Neural cell (in vitro differentiated cells): ENCODE results near the gene HOXB1. TPM values are rescaled to one million over a fixed set of nuclear protein-coding genes. Genes with fewer than 3 reads are reported as not detected.

Source experiments
- H2AFZ ChIP-seq: fragments of 200-600, 300-800 bp; sonication (generic), shearing (Covaris generic); 2 replicates; pipeline ENCODE4 v1.6.0; 2014; ENCODE audit warnings: low read depth, mild to moderate bottlenecking, antibody characterized with exemption, low read length, moderate library complexity
- H3F3A ChIP-seq: fragments of 200-600 bp; shearing (Covaris generic); 2 replicates; pipeline ENCODE4 v1.6.1; 2016; ENCODE audit warnings: mild to moderate bottlenecking, moderate library complexity, mixed read lengths, antibody characterized with exemption, low read length; ENCODE audit not compliant: insufficient read depth, poor library complexity, severe bottlenecking
- H3K27ac ChIP-seq: fragments of 200-600, 300-800 bp; sonication (generic), shearing (Covaris generic); 2 replicates; pipeline ENCODE4 v1.5.1; 2014; ENCODE audit warnings: mild to moderate bottlenecking, low read length, moderate library complexity
- H3K27me3 ChIP-seq: fragments of 300-800, 200-600 bp; sonication (generic), shearing (Covaris generic); 2 replicates; pipeline ENCODE4 v1.6.0; 2014; ENCODE audit warnings: mild to moderate bottlenecking, low read depth, low read length, moderate library complexity; ENCODE audit not compliant: insufficient read depth
- H3K36me3 ChIP-seq: fragments of 300-800, 200-600 bp; sonication (generic), shearing (Covaris generic); 2 replicates; pipeline ENCODE4 v1.5.1; 2014; ENCODE audit warnings: mild to moderate bottlenecking, antibody characterized with exemption, low read length, moderate library complexity; ENCODE audit not compliant: insufficient read depth
- H3K4me2 ChIP-seq: fragments of 300-800, 200-600 bp; sonication (generic), shearing (Covaris generic); 2 replicates; pipeline ENCODE4 v1.6.0; 2014; ENCODE audit warnings: mild to moderate bottlenecking, low read length
- H3K4me3 ChIP-seq: fragments of 300-800, 200-600 bp; sonication (generic), shearing (Covaris generic); 2 replicates; pipeline ENCODE4 v1.5.1; 2014; ENCODE audit warnings: mild to moderate bottlenecking, low read length, moderate library complexity
- H3K79me2 ChIP-seq: fragments of 200-600 bp; shearing (Covaris generic); replicated peaks from 2 replicates; pipeline ENCODE4 v1.6.0; 2014; ENCODE audit warnings: mild to moderate bottlenecking, low read length, moderate library complexity; ENCODE audit not compliant: insufficient read depth
- H3K9ac ChIP-seq: fragments of 300-800, 200-600 bp; sonication (generic), shearing (Covaris generic); 2 replicates; pipeline ENCODE4 v1.6.1; 2016; ENCODE audit warnings: mild to moderate bottlenecking, low read length, mixed read lengths
- H3K9me2 ChIP-seq: fragments of 200-600 bp; shearing (Covaris generic); 2 replicates; pipeline ENCODE4 v1.6.1; 2016; ENCODE audit warnings: mild to moderate bottlenecking, low read length, mixed read lengths; ENCODE audit not compliant: insufficient read depth
- H3K9me3 ChIP-seq: fragments of 200-600, 300-800 bp; sonication (generic), shearing (Covaris generic); 2 replicates; pipeline ENCODE4 v1.6.1; 2016; ENCODE audit warnings: mild to moderate bottlenecking, mixed run types, low read length, moderate library complexity, mixed read lengths
- H4K20me1 ChIP-seq: fragments of 200-600 bp; shearing (Covaris generic); 2 replicates; pipeline ENCODE4 v1.6.1; 2016; ENCODE audit warnings: mild to moderate bottlenecking, mixed run types; ENCODE audit not compliant: insufficient read depth
- CTCF ChIP-seq: fragments of 450-650 bp; IDR thresholded peaks from 2 replicates; pipeline ENCODE4 v1.5.1; 2014; ENCODE audit warnings: antibody characterized with exemption, mild to moderate bottlenecking, moderate library complexity; ENCODE audit not compliant: poor library complexity, severe bottlenecking
- EP300 ChIP-seq: fragments of 450-650 bp; conservative IDR thresholded peaks from 2 replicates; pipeline ENCODE4 v1.6.1; 2014; ENCODE audit warnings: antibody characterized with exemption, mild to moderate bottlenecking, moderate library complexity; ENCODE audit not compliant: poor library complexity, severe bottlenecking
- EZH2 ChIP-seq: fragments of 200-600, 300-800 bp; shearing (Covaris generic), sonication (generic); IDR thresholded peaks from 2 replicates; pipeline ENCODE4 v1.6.1; 2014; ENCODE audit warnings: antibody characterized with exemption, low read length, borderline replicate concordance, mild to moderate bottlenecking; ENCODE audit not compliant: insufficient read depth, poor library complexity, severe bottlenecking
- MXI1 ChIP-seq: fragments of 450-650 bp; conservative IDR thresholded peaks from 2 replicates; pipeline ENCODE4 v1.6.1; 2014; ENCODE audit warnings: antibody characterized with exemption, mild to moderate bottlenecking; ENCODE audit not compliant: poor library complexity, severe bottlenecking
- POLR2AphosphoS5 ChIP-seq: IDR thresholded peaks from 2 replicates; pipeline ENCODE4 v1.6.1; 2012
- RAD21 ChIP-seq: fragments of 450-650 bp; conservative IDR thresholded peaks from 2 replicates; pipeline ENCODE4 v1.6.1; 2014; ENCODE audit warnings: antibody characterized with exemption, mild to moderate bottlenecking, moderate library complexity
- REST ChIP-seq: IDR thresholded peaks from 2 replicates; pipeline ENCODE4 v1.6.1; 2012; ENCODE audit warnings: borderline replicate concordance
- SMC3 ChIP-seq: fragments of 450-650 bp; conservative IDR thresholded peaks from 2 replicates; pipeline ENCODE4 v1.6.1; 2014; ENCODE audit warnings: antibody characterized with exemption, mild to moderate bottlenecking, moderate library complexity; ENCODE audit not compliant: poor library complexity
- TAF1 ChIP-seq: IDR thresholded peaks from 2 replicates; pipeline ENCODE4 v1.6.1; 2012; ENCODE audit warnings: low read depth
- polyA plus RNA-seq: library from polyadenylated mRNA; depleted of rRNA; stranded (reverse); fragments of >200 nt; gene quantifications from 2 replicates; pipeline ENCODE4 v1.2.3, GENCODE V29; 2014

HOXB1 gene
- polyA plus RNA-seq, 1 donor from 2014 or later = not detected

GRCh38 chr17:48540213-48540612 lies 9.4 kb upstream of the HOXB1 start:
- H3K79me2 ChIP-seq = no peaks in the 10 kb centered on the region

GRCh38 chr17:48539177-48539576 lies 8.4 kb upstream of the HOXB1 start:
- no peak overlapping the region for H3K4me2 ChIP-seq
- TF ChIP-seq CTCF (no peak), EP300 (no peak), RAD21 (no peak), EZH2 (no peak), POLR2AphosphoS5 (no peak), SMC3 (no peak), MXI1 (no peak), TAF1 (no peak)

More at GRCh38 chr17:48540213-48540612, 9.4 kb upstream of the HOXB1 start:
- H3K27me3 ChIP-seq = peaks cover 96% of the 10 kb centered on the region
- TF ChIP-seq POLR2AphosphoS5 = no peak
- TF ChIP-seq SMC3 = no peak
- no peak for TF ChIP-seq EZH2
- TF ChIP-seq RAD21 = no peak
- TF ChIP-seq CTCF = no peak
- TF ChIP-seq REST = no peak
- TF ChIP-seq MXI1 = no peak
- no peak for TF ChIP-seq EP300
- no peak for TF ChIP-seq TAF1
- H3K9me3 ChIP-seq = no peaks in the 10 kb centered on the region
- H2AFZ ChIP-seq = no peak overlapping the region
- no peak overlapping the region for H3K4me3 ChIP-seq
- no peak overlapping the region for H3K27ac ChIP-seq
- H3K9ac ChIP-seq = no peak overlapping the region
- no peaks in the 10 kb centered on the region for H3K9me2 ChIP-seq
- no peaks in the 10 kb centered on the region for H3F3A ChIP-seq
- H3K36me3 ChIP-seq = no peaks in the 10 kb centered on the region
- no peaks in the 10 kb centered on the region for H4K20me1 ChIP-seq
- no peak overlapping the region for H3K4me2 ChIP-seq

More at GRCh38 chr17:48539177-48539576, 8.4 kb upstream of the HOXB1 start:
- no peak overlapping the region for H2AFZ ChIP-seq
- no peaks in the 10 kb centered on the region for H3K9me2 ChIP-seq
- H3K27me3 ChIP-seq = peaks cover 90% of the 10 kb centered on the region
- H3K79me2 ChIP-seq = no peaks in the 10 kb centered on the region
- no peak overlapping the region for H3K27ac ChIP-seq
- H3F3A ChIP-seq = no peaks in the 10 kb centered on the region
- no peak overlapping the region for H3K9ac ChIP-seq
- H4K20me1 ChIP-seq = no peaks in the 10 kb centered on the region
- H3K36me3 ChIP-seq = no peaks in the 10 kb centered on the region
- H3K4me3 ChIP-seq = no peak overlapping the region
- no peaks in the 10 kb centered on the region for H3K9me3 ChIP-seq
